ENCODE data around the gene NUDC.

DNA sequence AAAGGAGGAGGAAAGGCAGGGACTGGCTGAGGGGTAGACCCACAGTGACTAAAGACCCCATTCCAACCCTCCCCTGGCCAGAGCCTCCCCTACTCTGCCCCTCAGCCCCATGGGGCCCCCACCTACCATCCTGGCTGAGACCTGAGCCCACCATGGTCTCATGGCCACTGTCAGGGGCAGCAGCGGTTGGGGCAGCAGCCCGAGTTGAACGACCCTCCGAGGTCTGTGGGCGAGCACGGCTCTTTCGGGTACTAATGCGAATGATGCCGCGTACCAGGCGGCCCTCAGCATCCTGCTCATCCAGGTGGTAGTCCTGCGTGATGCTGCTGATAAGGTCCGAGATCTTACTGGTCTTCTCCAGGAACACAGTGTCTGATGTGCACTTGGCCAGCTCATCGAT lies 29.7 kb downstream of the NUDC start:
- TF ChIP-seq CTCF (IDR thresholded peaks at IDR 0.05), result no peak
- TF ChIP-seq, protein P1, sequence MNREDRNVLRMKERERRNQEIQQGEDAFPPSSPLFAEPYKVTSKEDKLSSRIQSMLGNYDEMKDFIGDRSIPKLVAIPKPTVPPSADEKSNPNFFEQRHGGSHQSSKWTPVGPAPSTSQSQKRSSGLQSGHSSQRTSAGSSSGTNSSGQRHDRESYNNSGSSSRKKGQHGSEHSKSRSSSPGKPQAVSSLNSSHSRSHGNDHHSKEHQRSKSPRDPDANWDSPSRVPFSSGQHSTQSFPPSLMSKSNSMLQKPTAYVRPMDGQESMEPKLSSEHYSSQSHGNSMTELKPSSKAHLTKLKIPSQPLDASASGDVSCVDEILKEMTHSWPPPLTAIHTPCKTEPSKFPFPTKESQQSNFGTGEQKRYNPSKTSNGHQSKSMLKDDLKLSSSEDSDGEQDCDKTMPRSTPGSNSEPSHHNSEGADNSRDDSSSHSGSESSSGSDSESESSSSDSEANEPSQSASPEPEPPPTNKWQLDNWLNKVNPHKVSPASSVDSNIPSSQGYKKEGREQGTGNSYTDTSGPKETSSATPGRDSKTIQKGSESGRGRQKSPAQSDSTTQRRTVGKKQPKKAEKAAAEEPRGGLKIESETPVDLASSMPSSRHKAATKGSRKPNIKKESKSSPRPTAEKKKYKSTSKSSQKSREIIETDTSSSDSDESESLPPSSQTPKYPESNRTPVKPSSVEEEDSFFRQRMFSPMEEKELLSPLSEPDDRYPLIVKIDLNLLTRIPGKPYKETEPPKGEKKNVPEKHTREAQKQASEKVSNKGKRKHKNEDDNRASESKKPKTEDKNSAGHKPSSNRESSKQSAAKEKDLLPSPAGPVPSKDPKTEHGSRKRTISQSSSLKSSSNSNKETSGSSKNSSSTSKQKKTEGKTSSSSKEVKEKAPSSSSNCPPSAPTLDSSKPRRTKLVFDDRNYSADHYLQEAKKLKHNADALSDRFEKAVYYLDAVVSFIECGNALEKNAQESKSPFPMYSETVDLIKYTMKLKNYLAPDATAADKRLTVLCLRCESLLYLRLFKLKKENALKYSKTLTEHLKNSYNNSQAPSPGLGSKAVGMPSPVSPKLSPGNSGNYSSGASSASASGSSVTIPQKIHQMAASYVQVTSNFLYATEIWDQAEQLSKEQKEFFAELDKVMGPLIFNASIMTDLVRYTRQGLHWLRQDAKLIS (CRISPR knock-in tag; IDR thresholded peaks at IDR 0.05; ENCODE audit: borderline replicate concordance), result no peak
- no peak for TF ChIP-seq TEAD4 (CRISPR knock-in tag; IDR thresholded peaks at IDR 0.05)
- TF ChIP-seq E2F1 (CRISPR knock-in tag; IDR thresholded peaks at IDR 0.05), result no peak
- TF ChIP-seq ZNF138 (CRISPR knock-in tag; conservative IDR thresholded peaks at IDR 0.05), result no peak
